RWPE1 (cell line): ENCODE data around the gene ARID1B.

Experiments
- CTCF ChIA-PET: fragments of 350-600 bp; sonication (Branson Sonifier 250); formaldehyde crosslinking; extraction: SDS; loops from one replicate; lab custom pipeline; 2021; lab: Yijun Ruan, JAX
- POLR2A ChIA-PET: fragments of 400-600 bp; formaldehyde crosslinking; extraction: SDS; loops from one replicate; lab custom pipeline; 2020; ENCODE audit warnings: antibody characterized with exemption; ENCODE audit not compliant: low non-redundant PET; lab: Yijun Ruan, JAX
- DNase-seq: peaks from one replicate; pipeline ENCODE4 v3.0.0; 2012; ENCODE audit warnings: low spot score
- H3K27ac ChIP-seq: fragments of 450-650 bp; 2 replicates; pipeline ENCODE4 v1.5.1; 2017
- CTCF ChIP-seq: fragments of 450-650 bp; conservative IDR thresholded peaks from 2 replicates; pipeline ENCODE4 v1.5.1; 2017; ENCODE audit warnings: low read depth, mild to moderate bottlenecking

ARID1B gene

GRCh38 chr6:157236040-157236725 lies 459.0 kb downstream of the ARID1B start:
- ChIA-PET CTCF (interaction anchor here (0.6 to 2.3 kb wide), 7 partner anchors 9 to 1881 kb away, joined by 3 to 9 read pairs (median 3); no protein-coding TSS in a partner anchor), POLR2A (no interaction called here)
- no peak overlapping the region for H3K27ac ChIP-seq
- no peak for DNase-seq
- TF ChIP-seq CTCF = no peak

GRCh38 chr6:157238346-157238745 lies 461.2 kb downstream of the ARID1B start:
- ChIA-PET CTCF (no interaction called here), POLR2A (interaction anchor here (0.5 kb wide), 1 partner anchor 33 kb away, joined by 3 read pairs; no protein-coding TSS in a partner anchor)
- no peak for DNase-seq
- H3K27ac ChIP-seq = no peak overlapping the region
- no peak for TF ChIP-seq CTCF

- CTCF ChIA-PET = no interaction called here
- no peak overlapping the region for H3K27ac ChIP-seq
- no peak for TF ChIP-seq CTCF
- POLR2A ChIA-PET = no interaction called here
- no peak for DNase-seq
Measured at GRCh38 chr6:157239148-157239547, 462.0 kb downstream of the ARID1B start.

- TF ChIP-seq CTCF = no peak
- POLR2A ChIA-PET = no interaction called here
- CTCF ChIA-PET = no interaction called here
- H3K27ac ChIP-seq = peak overlapping the region; percentile 55; the same call in 1 of the 2 replicates
- DNase-seq = no peak
Measured at GRCh38 chr6:157239671-157240058, 462.5 kb downstream of the ARID1B start.

GRCh38 chr6:157240059-157240959 lies 463.1 kb downstream of the ARID1B start:
- DNase-seq = peak; percentile 52
- ChIA-PET CTCF (no interaction called here), POLR2A (no interaction called here)
- TF ChIP-seq CTCF = no peak
- H3K27ac ChIP-seq = peak overlapping the region; percentile 55

GRCh38 chr6:157240960-157241311 lies 463.8 kb downstream of the ARID1B start:
- no peak for TF ChIP-seq CTCF
- no peak for DNase-seq
- H3K27ac ChIP-seq = peak overlapping the region; percentile 55
- ChIA-PET CTCF (no interaction called here), POLR2A (no interaction called here)
